Testis (tissue), 2 donors: ENCODE measurements around the gene KCTD1.

Experiments
- POLR2A ChIP-seq: fragments of 450-650 bp; IDR thresholded peaks from one replicate; pipeline ENCODE4 v1.6.1; 2017; ENCODE audit warnings: antibody characterized with exemption, mild to moderate bottlenecking, moderate library complexity
- TF ChIP-seq, protein P1 (sequence below), 3 experiments: fragments of 450-650 bp in 2 of 3; fragments of 200-600 bp in 1 of 3; sonication (generic) in 1 of 3; IDR thresholded peaks; one replicate each; pipeline ENCODE4 v1.5.1; 2016 to 2019; ENCODE audit warnings: antibody characterized with exemption in 3 of 3, mild to moderate bottlenecking in 2 of 3, moderate library complexity in 1 of 3

DNA sequence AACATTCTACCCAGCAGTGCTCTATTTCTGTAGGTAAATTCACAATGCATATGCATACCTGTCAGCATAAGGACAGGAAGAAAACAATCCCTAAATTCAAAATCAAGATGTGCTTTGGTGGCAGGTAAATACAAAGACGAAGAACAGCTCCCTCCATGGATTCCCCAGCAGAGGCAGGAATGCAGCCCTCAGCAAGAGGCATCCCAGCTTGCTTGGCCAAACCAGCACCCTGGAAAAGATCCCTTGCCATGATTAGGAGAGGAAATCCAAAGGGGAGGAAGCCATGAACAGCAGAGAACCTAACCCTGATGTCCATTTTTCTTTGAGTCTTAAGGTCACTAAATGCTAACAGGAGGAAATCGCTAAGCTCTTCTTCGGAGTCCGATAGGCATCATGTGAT lies 91.2 kb downstream of the KCTD1 start:
- TF ChIP-seq, protein P1, sequence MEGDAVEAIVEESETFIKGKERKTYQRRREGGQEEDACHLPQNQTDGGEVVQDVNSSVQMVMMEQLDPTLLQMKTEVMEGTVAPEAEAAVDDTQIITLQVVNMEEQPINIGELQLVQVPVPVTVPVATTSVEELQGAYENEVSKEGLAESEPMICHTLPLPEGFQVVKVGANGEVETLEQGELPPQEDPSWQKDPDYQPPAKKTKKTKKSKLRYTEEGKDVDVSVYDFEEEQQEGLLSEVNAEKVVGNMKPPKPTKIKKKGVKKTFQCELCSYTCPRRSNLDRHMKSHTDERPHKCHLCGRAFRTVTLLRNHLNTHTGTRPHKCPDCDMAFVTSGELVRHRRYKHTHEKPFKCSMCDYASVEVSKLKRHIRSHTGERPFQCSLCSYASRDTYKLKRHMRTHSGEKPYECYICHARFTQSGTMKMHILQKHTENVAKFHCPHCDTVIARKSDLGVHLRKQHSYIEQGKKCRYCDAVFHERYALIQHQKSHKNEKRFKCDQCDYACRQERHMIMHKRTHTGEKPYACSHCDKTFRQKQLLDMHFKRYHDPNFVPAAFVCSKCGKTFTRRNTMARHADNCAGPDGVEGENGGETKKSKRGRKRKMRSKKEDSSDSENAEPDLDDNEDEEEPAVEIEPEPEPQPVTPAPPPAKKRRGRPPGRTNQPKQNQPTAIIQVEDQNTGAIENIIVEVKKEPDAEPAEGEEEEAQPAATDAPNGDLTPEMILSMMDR (IDR thresholded peaks at IDR 0.05), result no peak
- TF ChIP-seq POLR2A, result no peak
